Esophagus muscularis mucosa (tissue), 3 donors: ENCODE data around the gene NUP214.

Source experiments
- EP300 ChIP-seq: sonication (generic); formaldehyde crosslinking; IDR thresholded peaks from one replicate; pipeline ENCODE4 v1.6.1; 2017; ENCODE audit warnings: antibody characterized with exemption
- POLR2A ChIP-seq: fragments of 450-650 bp; IDR thresholded peaks from one replicate; pipeline ENCODE4 v1.6.1; 2017; ENCODE audit warnings: antibody characterized with exemption, moderate library complexity, mild to moderate bottlenecking, low read depth
- POLR2AphosphoS5 ChIP-seq, 2 donors: sonication (generic); formaldehyde crosslinking; IDR thresholded peaks; one replicate each; pipeline ENCODE4 v1.6.1; 2017; ENCODE audit warnings: antibody characterized with exemption in 2 of 2

- TF ChIP-seq EP300: no peak
- TF ChIP-seq POLR2AphosphoS5 (IDR thresholded peaks at IDR 0.05): no peak
- TF ChIP-seq POLR2A: no peak
Measured at GRCh38 chr9:131275332-131276093, 150.1 kb downstream of the NUP214 start.
